Mesodermal cell (in vitro differentiated cells): Measurements from ENCODE around the gene CD74.

Experiments
- H3K27ac ChIP-seq: 2 replicates; pipeline ENCODE4 v1.7.0; 2013; ENCODE audit warnings: mild to moderate bottlenecking, low read depth, low read length, moderate library complexity; ENCODE audit not compliant: severe bottlenecking
- H3K36me3 ChIP-seq: 2 replicates; pipeline ENCODE4 v1.7.1; 2013; ENCODE audit warnings: mild to moderate bottlenecking, low read length, moderate library complexity; ENCODE audit not compliant: control insufficient read depth, insufficient read depth
- H3K4me1 ChIP-seq: one replicate; pipeline ENCODE4 v1.7.1; 2013; ENCODE audit warnings: mild to moderate bottlenecking, low read length; ENCODE audit not compliant: insufficient read depth, control insufficient read depth, poor library complexity, severe bottlenecking
- H3K4me3 ChIP-seq: 2 replicates; pipeline ENCODE4 v1.7.0; 2013; ENCODE audit warnings: low read length, control low read depth, mild to moderate bottlenecking; ENCODE audit not compliant: insufficient read depth, poor library complexity, severe bottlenecking; ENCODE audit errors: extremely low read depth
- H3K9me3 ChIP-seq: 2 replicates; pipeline ENCODE4 v1.7.1; 2013; ENCODE audit warnings: mild to moderate bottlenecking, low read length, moderate library complexity; ENCODE audit not compliant: control insufficient read depth
- WGBS, 2 experiments: methylation state at CpG; one replicate each; pipeline ENCODE4 v1.1.5; 2013; ENCODE audit warnings: missing lambda C conversion rate in 2 of 2; ENCODE audit not compliant: insufficient coverage in 2 of 2; 5-methylcytosine and 5-hydroxymethylcytosine counted together

CD74 gene

DNA sequence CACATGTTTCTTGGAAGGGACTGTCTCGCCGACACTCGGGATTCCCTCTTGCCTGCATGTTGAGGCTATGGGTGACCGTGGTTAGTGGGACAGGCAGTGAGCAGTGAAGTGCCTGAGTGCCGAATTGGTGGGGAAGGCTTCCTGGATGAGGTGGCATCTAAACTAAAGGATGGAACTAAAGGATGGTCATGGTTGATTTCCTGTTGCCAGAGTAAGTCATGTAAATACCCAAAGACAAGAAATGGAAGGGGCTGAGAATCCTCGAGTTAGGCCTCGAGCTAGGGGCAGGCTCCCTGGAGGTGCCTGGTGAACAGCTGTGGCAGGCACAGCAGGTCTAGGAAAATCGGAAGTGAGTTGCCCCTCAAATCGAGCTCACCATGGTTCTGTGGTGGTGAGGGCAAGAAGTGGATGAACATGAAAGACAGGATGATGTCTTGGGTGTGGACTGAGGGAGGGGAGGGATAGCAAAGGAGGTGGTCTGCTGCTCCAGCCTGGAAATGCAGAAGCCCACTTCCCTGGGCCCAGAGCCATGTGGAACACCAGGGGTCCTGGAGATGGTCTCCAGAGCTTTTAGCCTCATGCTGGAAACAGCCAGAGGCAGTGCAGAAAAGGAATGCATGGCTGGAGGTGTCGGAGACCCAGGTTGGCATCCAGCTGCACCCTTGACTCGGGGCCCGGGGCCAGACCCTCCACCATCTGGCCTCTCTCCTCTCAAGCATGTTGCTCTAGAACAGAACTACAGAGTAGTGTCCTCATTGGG is 12.2 kb downstream of the CD74 start:
- no peak overlapping the region for H3K4me3 ChIP-seq
- no peak overlapping the region for H3K27ac ChIP-seq
- no peaks in the 10 kb centered on the region for H3K9me3 ChIP-seq
- H3K36me3 ChIP-seq = peaks cover 71% of the 10 kb centered on the region
- 98% methylated on average over 10 to 12 of the region's 12 CpGs for WGBS, 2 experiments
- H3K4me1 ChIP-seq = no peaks in the 10 kb centered on the region

DNA sequence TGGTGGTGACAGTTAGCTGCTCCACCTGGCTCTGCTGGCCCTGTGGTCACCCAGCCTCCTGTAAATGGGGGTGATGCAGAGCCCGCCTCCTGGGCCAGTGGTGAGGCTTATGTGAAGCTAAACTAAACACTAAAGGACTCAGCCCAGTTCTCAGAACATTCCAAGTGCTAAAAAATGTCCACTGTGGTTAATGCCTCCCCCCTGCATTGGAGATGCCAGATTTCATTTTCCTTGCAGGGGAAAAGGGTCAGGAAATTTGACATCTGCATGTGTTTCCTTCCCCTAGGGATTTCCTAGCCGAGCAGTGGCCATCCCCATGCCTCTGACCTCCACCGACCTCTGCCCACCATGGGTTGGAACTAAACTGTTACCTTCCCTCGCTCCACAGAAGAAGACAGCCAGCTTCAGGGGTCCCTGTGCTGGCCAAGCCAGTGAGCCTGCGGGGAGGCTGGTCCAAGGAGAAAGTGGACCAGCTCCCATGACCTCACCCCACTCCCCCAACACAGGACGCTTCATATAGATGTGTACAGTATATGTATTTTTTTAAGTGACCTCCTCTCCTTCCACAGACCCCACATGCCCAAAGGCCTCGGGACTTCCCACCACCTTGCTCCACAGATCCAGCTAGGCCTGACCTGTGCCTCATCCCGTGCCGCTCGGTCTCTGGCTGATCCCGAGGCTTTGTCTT is 13.0 kb downstream of the CD74 start:
- 80 to 96% methylated on average over 1 to 3 of the region's 11 CpGs for WGBS, 2 experiments
- Histone ChIP-seq H3K9me3 (no peaks in the 10 kb centered on the region), H3K27ac (no peak overlapping the region), H3K36me3 (peaks cover 79% of the 10 kb centered on the region), H3K4me3 (no peak overlapping the region), H3K4me1 (peaks cover 2% of the 10 kb centered on the region)

DNA sequence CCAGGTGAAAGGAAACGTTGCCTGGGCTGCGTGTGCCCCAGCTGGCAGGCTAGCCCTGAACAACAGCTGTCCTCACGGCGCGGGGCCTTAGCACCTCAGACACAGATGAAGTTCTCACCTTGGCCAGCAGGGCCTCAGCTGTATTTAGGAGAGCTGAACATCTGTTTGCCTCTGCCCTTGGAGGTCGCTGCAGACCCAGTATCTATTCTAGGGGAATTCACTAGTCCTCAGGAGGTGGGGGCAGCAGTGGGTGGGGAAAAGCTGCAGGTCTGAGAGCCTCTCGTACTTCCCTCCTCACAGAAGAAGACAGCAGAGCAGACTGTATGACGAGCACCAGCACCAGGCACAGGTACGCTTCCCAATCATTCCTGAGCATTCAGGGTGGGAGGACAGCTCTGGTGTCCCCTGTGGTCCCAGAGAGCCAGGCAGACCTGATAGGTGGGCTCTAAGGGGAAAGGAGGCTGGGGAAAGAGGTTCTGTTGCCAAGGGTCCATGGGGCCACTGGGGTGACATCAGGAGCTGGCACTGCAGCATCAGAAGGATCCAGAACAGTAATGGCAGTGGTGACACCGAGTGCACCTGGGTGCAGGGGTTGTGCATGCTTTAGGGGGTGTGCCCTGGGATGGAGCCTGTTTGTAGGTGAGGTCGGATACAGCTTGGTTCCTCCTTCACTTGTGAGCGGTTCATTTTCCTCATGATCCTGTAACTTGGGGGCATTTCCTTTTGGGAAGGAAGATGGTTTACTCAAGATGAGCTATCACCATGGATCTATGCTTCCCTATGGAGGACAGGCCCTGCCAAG is 13.8 kb downstream of the CD74 start:
- Histone ChIP-seq H3K9me3 (no peaks in the 10 kb centered on the region), H3K27ac (no peak overlapping the region), H3K4me1 (peaks cover 2% of the 10 kb centered on the region), H3K36me3 (peaks cover 86% of the 10 kb centered on the region), H3K4me3 (no peak overlapping the region)
- 88 to 91% methylated on average over 10 to 11 of the region's 12 CpGs for WGBS, 2 experiments

DNA sequence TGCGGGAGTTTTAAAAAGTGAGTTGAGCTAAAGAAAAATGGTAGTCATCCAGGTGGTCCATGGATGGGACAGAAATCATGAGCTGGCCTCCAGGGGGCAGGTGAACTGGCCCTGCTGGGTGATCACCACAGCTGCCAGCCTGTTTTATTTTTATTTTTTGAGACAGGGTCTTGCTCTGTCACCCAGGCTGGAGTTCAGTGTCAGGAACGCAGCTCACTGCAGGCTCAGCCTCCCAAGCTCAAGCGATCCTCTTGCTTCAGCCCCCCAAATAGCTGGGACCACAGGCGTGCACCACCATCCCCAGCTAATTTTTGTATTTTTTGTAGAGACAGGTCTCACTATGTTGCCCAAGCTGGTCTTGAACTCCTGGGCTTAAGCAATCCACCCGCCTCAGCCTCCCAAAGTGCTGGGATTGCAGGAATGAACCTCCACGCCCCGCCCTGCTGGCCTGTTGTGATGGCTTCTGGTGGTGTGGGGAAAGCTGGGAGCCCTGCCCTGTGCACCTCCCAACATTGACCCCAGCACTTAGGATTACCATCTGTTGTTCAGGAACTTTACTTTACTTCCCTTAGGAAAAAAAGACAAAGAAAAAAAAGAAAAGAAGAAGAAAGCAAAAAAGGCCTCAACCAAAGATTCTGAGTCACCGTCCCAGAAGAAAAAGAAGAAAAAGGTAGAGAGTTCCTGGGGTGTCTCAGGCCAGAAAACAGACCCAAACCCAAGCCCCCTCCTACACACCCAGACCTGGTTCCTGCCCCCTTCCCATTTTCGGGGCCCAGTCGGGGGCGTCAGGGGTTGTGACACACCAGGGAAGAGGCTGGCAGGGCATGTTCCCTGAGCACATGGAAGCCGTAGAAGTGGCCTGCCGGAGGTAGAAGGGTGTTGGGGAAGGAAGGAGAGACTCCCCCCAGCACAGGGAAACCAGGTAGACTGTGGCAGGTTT is 14.7 kb downstream of the CD74 start:
- 93 to 100% methylated on average over 5 to 9 of the region's 13 CpGs for WGBS, 2 experiments
- H3K9me3 ChIP-seq = no peaks in the 10 kb centered on the region
- H3K36me3 ChIP-seq = peaks cover 89% of the 10 kb centered on the region
- peaks cover 5% of the 10 kb centered on the region for H3K4me1 ChIP-seq
- no peak overlapping the region for H3K4me3 ChIP-seq
- H3K27ac ChIP-seq = no peak overlapping the region

DNA sequence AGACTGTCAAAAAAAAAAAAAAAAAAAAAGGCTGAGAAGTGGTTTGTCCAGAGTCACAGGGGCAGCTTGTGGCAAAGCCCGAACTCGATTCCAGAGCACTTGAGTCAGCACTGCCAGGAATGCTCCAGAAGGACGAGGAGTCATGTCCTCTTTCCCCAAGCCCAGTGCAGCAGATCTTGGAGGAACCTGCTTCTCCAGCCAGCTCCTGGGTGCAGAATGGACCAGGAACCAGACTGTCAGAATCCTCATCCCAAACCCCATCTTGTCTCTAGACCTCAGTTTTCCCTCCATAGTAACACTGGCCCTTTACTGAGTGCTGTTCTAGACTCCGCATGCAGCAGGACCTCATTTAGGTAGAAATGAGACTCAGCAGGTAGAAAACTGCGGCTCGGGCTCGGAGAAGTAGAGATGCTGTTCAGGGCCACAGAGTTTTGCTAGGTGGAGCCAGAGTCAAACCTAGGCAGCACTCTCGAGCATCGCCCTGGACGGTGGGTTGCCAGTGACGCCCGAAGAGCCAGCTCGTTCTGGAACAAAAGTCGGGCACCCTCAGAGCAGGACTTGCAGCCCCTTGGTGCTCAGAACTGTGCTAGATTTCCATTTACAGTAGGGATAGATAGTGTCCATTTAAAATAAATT is 15.4 kb downstream of the CD74 start:
- WGBS, 2 experiments = 93% methylated on average over 13 to 14 of the region's 14 CpGs
- Histone ChIP-seq H3K9me3 (no peaks in the 10 kb centered on the region), H3K4me1 (peaks cover 5% of the 10 kb centered on the region), H3K36me3 (peaks cover 92% of the 10 kb centered on the region), H3K27ac (no peak overlapping the region), H3K4me3 (no peak overlapping the region)

DNA sequence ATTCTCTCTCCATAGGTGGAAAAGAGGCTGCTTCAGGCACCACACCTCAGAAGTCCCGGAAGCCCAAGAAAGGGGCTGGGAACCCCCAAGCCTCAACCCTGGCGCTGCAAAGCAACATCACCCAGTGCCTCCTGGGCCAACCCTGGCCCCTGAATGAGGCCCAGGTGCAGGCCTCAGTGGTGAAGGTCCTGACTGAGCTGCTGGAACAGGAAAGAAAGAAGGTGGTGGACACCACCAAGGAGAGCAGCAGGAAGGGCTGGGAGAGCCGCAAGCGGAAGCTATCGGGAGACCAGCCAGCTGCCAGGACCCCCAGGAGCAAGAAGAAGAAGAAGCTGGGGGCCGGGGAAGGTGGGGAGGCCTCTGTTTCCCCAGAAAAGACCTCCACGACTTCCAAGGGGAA is 16.4 kb downstream of the CD74 start:
- Histone ChIP-seq H3K36me3 (peaks cover 99% of the 10 kb centered on the region), H3K4me1 (peaks cover 5% of the 10 kb centered on the region), H3K27ac (no peak overlapping the region), H3K9me3 (no peaks in the 10 kb centered on the region), H3K4me3 (no peak overlapping the region)
- 96 to 100% methylated on average over 4 to 7 of the region's 7 CpGs for WGBS, 2 experiments

DNA sequence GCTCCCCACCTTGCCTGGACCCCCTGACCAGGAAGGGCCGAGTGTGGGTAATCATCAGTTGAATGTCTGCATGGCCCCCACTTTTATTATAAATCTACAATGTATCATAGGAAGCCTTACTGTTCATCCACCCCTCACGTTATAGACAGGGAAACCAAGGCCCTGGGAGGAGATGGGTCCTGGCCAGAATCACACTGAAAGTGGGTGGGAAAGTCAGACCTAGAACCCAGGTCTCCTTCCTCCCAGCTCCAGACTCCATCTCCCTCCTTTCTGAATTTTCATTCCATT is 17.1 kb downstream of the CD74 start:
- no peak overlapping the region for H3K4me3 ChIP-seq
- WGBS, 2 experiments = 100% methylated on average over 1 of the region's 2 CpGs; no CpG with 5 or more reads in 1 of the 2 experiments
- peaks cover 99% of the 10 kb centered on the region for H3K36me3 ChIP-seq
- peaks cover 5% of the 10 kb centered on the region for H3K4me1 ChIP-seq
- H3K27ac ChIP-seq = no peak overlapping the region
- no peaks in the 10 kb centered on the region for H3K9me3 ChIP-seq

DNA sequence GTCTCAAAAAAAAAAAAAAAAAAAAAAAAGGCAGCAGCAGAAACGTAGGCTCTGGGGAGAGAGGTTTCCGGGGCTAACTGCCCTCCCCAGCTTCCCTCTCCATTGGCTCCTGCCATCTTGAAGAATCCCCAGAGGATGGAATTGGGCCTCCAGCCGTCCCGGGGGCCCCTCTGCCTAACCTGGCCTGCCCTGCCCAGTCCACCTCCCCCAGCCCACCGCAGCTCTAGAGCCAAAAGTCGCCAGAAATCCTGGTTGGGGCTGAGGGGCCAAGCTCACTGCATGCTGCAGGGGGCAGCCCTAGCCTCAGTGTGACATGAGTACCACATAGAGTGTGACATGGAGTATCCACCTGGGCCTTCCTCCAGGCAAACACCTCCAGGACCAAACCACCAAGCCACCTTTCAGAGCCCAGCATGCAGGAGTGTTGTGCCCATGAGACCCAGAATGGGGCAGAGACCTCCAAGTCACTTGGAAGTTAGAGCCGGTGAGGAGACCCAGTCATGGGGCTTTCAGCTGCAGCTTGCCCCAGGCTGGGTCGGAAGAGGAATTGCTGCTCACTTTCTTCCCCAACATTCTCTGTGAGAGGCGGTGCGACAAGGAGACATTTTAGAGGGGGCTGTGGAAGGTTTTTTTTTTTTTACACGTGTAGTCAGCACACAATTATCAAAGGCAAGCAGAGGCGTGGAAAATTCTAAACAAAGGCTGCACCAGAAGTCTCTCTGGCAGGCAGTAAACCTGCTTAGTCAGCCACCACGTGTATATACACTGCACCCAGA is 17.6 kb downstream of the CD74 start:
- H3K36me3 ChIP-seq = peaks cover 99% of the 10 kb centered on the region
- H3K4me3 ChIP-seq = no peak overlapping the region
- no peaks in the 10 kb centered on the region for H3K9me3 ChIP-seq
- no peak overlapping the region for H3K27ac ChIP-seq
- WGBS, 2 experiments = 89 to 94% methylated on average over 5 to 10 of the region's 13 CpGs
- peaks cover 5% of the 10 kb centered on the region for H3K4me1 ChIP-seq

DNA sequence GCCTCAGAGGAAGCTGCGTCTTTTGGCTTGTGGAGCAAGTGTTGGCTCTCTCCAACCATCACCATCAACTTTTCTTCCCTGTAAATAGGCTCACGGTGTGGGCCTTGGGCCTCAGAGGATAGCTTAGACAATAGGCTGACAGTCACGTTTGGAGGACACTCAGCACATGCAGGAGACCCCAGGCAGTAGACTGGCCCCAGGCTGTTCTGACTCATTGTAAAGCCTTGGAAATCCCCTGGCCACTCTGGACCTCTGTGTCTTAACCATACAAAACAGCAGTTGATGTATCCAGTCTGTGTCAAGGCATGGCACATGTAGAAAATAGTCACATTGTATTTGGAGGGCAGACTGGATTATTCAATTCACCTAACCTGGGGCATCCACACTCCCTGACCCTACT is 18.6 kb downstream of the CD74 start:
- 86 to 90% methylated on average over 2 to 3 of the region's 3 CpGs for WGBS, 2 experiments
- H3K9me3 ChIP-seq = no peaks in the 10 kb centered on the region

More for the DNA sequence above, 18.6 kb downstream of the CD74 start:
- H3K4me1 ChIP-seq = peaks cover 5% of the 10 kb centered on the region
- peaks cover 99% of the 10 kb centered on the region for H3K36me3 ChIP-seq
- H3K4me3 ChIP-seq = no peak overlapping the region
- H3K27ac ChIP-seq = no peak overlapping the region
